Activated naive CD8-positive, alpha-beta T cell treated with anti-CD3 and anti-CD28 coated beads, Interleukin-2, amount 10 ng/mL, durations not matched to agents 7 days and 5 days (primary cell): ENCODE results near the gene KCTD11. TPM values are rescaled to one million over a fixed set of nuclear protein-coding genes. Genes with fewer than 3 reads are reported as not detected.

ENCODE experiments used
- ATAC-seq: fragments of 150-1000 bp; cut with Tn5 transposase; one replicate; pipeline ENCODE4 v1.10.0; 2021; ENCODE audit warnings: low read depth, moderate library complexity
- POLR2A ChIA-PET: fragments of 350-600 bp; sonication (Branson Sonifier 250); formaldehyde crosslinking; loops from one replicate; lab custom pipeline; 2021; ENCODE audit warnings: antibody characterized with exemption; lab: Charles Lee
- DNase-seq: peaks from one replicate; pipeline ENCODE4 v3.0.0; 2021
- H3K27ac Mint-ChIP-seq: one replicate; pipeline ENCODE4 v1.8.0; 2022; ENCODE audit warnings: mild to moderate bottlenecking, mixed read lengths
- H3K27me3 Mint-ChIP-seq: one replicate; pipeline ENCODE4 v1.8.0; 2022; ENCODE audit warnings: mild to moderate bottlenecking, moderate library complexity, mixed read lengths
- H3K36me3 Mint-ChIP-seq: one replicate; pipeline ENCODE4 v1.8.0; 2021; ENCODE audit warnings: mild to moderate bottlenecking, mixed read lengths
- H3K4me1 Mint-ChIP-seq: one replicate; pipeline ENCODE4 v1.8.0; 2021; ENCODE audit warnings: mixed read lengths
- H3K4me3 Mint-ChIP-seq: one replicate; pipeline ENCODE4 v1.8.0; 2022; ENCODE audit warnings: mild to moderate bottlenecking, moderate library complexity, mixed read lengths
- H3K9me3 Mint-ChIP-seq: one replicate; pipeline ENCODE4 v1.8.0; 2021; ENCODE audit warnings: mixed read lengths
- total RNA-seq, 2 experiments: library from RNA; stranded (reverse); gene quantifications; one replicate each; pipeline ENCODE4 v1.2.3, GENCODE V29; 2021

Gene KCTD11
- total RNA-seq, 2 experiments from 2014 or later: 8.1 to 8.7 TPM

DNA sequence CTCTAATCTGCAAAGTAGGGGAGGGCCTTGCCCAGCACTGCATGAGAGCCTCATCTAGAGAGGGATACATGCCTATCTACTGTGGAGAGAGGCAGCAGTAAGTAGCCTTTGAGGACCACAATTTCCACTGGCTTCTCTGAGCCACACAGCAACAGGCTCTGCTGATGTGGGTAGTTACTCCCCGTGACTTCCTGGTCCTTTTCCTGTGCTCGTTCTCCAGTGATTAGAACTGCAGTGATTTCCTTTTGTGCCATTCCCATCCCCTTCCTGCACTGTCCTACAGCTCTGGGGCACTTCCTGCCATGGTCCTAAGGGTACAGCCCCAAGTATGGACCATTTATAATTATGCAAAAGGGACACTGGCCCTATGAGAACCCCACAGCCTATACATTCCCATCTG is 39.3 kb downstream of the KCTD11 start:
- H3K4me1 Mint-ChIP-seq: peaks cover 19% of the 10 kb centered on the region
- H3K36me3 Mint-ChIP-seq: peaks cover 6% of the 10 kb centered on the region
- POLR2A ChIA-PET: interaction anchor here (0.5 to 1.2 kb wide), 2 partner anchors 9 to 13 kb away, joined by 4 read pairs; partner anchors contain the start of gene TMEM256
- no peaks in the 10 kb centered on the region for H3K27me3 Mint-ChIP-seq
- no peaks in the 10 kb centered on the region for H3K9me3 Mint-ChIP-seq
- ATAC-seq (no peak), DNase-seq (no peak)
- H3K27ac Mint-ChIP-seq: no peak overlapping the region
- no peak overlapping the region for H3K4me3 Mint-ChIP-seq

DNA sequence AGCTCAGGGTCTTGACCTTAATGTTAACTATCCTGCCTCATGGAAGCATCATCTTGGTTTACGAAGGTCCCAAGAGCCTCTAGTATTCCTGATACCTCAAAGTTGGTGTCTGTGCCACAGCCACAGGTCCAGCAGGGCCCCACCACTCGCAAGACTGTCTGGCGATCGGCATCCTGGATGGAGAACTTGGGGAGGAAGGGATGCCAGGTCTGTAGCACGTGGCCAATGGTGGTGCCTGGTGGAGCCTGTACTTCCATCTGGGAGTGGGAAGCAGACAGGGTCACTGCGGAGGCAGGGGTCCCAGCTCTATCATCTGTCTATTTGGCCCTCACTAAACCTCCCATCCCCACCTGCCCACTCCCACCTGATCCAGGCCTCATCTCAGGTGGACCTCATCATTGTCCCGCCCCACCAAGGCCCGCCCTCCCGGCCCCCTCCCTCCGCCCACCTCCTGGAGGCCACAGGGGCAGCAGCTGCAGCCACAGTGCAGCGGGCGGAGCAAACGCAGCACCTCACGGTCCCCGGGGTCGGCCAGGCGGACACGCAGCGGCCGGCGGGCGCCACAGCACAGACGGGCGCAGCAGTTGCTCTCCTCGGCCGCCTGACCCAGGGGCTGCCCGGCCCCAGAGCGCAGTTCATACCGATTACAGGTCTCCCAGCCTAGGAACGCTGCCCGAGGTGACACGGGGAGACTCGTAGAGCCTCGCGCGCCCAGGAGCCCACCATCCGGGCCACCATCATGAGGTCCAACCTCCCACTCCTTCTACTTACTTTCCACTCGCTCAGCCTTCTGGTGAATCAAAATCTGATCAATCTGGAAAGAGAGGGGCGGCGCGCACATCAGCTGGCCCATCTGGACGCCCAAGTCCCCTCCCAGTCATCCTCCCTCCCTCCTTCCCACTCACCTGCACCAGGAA is 41.0 kb downstream of the KCTD11 start:
- ATAC-seq: no peak
- peaks cover 19% of the 10 kb centered on the region for H3K4me1 Mint-ChIP-seq
- DNase-seq: no peak
- POLR2A ChIA-PET: interaction anchor here (2.0 to 2.4 kb wide), 2 partner anchors 9 to 43 kb away, joined by 7 to 19 read pairs; no protein-coding TSS in a partner anchor
- H3K4me3 Mint-ChIP-seq: peak overlapping the region; percentile 95
- H3K27me3 Mint-ChIP-seq: no peaks in the 10 kb centered on the region
- peak overlapping the region; percentile 58 for H3K27ac Mint-ChIP-seq
- no peaks in the 10 kb centered on the region for H3K9me3 Mint-ChIP-seq
- H3K36me3 Mint-ChIP-seq: peaks cover 6% of the 10 kb centered on the region

DNA sequence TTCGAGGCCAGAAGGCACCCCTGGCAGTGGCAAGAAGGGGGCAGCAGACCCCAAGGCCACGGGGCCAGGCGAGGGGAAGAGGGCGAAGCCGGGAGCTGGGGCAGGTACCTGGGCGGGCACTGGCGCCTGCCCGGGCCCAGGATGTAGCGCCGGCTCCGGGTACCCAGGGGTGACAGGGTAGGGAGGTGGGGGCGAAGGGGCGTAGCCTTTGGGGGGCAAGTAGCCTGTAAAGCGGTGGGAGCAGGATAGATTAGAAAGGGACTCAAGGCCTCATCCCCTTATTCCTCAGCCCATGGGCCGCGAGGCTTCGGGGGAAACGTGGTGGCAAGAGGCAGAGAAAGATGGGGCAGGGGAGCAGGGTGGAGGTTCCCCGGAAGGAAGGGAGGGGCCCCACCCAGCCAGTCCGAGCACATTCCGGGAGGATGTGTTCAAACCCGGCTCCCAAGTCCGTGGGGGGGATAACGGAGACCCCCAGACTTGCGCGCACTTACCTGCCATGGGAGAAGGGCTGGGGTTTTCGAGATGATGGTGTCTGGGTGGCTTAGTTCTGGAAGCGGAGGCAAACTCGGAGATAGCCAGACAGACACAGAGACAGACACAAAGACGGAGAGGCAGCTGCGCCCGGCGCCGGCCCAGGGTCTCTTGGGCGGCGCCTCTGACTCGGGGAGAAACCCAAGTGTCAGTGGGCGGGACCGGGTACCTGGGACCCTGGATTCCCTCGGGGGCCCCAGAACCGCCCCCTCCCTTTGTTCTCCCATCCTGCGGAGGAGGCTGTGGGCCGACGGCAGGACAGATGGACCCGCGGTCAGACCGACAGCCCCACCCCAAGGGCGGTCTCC is 41.9 kb downstream of the KCTD11 start:
- no peaks in the 10 kb centered on the region for H3K27me3 Mint-ChIP-seq
- peaks cover 19% of the 10 kb centered on the region for H3K4me1 Mint-ChIP-seq
- POLR2A ChIA-PET: interaction anchor here (0.6 to 2.4 kb wide), 8 partner anchors 9 to 159 kb away, joined by 3 to 25 read pairs (median 5); partner anchors contain the start of genes ACAP1 and TMEM256
- peak; percentile 61 for DNase-seq
- peak overlapping the region; percentile 89 for H3K27ac Mint-ChIP-seq
- no peaks in the 10 kb centered on the region for H3K9me3 Mint-ChIP-seq
- peak; percentile 41 for ATAC-seq
- H3K36me3 Mint-ChIP-seq: peaks cover 6% of the 10 kb centered on the region
- peak overlapping the region; percentile 95 for H3K4me3 Mint-ChIP-seq

DNA sequence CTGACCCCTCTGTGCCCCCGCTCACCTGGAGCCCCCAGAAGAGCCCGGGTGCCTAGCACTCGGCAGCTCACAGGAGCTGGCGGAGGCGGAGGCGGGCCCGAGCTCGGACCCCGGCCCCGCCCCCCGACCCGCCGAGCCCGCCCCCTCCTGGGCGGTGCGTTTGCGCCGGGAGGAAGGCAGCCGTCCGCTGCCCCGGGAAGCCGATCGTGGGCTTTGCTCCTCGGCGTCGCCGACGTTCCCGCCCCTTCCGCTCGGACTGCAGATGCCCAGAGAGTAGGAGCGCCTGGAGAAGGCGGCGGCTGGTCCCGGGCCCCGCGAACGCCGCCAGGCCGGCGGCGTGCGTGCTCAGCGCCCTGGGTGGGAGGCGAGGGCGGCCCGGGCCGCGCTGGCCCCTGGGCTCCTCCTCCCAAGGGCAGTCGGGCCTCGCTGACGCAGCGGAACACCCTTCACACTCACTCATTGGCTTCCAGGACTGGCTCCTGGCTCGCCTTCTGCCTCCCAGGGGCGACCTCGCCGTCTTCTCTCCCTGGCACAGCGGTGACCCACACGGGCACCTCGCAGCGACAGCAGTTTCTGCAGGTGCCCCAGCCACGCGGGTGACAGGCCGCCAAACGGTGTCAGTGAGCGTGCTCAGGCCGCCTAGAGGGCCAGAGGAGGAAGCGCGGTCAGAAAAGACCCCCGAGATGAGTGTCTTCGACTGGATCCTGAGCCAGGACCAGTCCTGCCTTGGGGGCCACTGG is 42.7 kb downstream of the KCTD11 start, which contains the start of gene PLSCR3:
Gene PLSCR3 (minus strand): TSS at position 74 of the 740 bp plus-strand sequence. CDS start 415 bp downstream, outside the sequence.
- Mint-ChIP-seq H3K36me3 (peaks cover 6% of the 10 kb centered on the region), H3K27ac (peak within 1 kb of the TSS; percentile 89), H3K27me3 (no peaks in the 10 kb centered on the region), H3K4me1 (peaks cover 19% of the 10 kb centered on the region), H3K4me3 (peak within 1 kb of the TSS; percentile 95), H3K9me3 (no peaks in the 10 kb centered on the region)
- POLR2A ChIA-PET: interaction anchor here (0.6 to 2.4 kb wide), 9 partner anchors 9 to 292 kb away, joined by 3 to 25 read pairs (median 3); partner anchors contain the start of genes ACAP1, TMEM256 and TP53
- ATAC-seq (peak; percentile 88), DNase-seq (peak; percentile 94)

DNA sequence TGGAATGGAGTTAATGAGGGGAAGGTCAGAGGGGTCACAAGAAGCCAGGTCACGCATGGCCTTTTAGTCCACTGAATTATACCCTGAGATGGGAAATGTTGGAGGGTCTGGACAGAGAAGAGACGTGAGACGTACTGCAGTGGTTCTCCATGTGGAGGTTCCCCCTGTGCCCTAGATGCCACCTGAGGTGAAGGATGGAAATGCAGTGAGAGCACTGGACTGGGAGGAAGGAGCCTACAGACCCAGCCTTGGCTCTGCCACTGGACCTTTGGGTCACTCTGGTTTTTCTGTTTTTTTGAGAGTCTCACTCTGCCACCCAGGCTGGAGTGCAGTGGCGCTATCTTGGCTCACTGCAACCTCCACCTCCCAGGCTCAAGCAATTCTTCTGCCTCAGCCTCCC is 44.2 kb downstream of the KCTD11 start:
- POLR2A ChIA-PET: no interaction called here
- no peak overlapping the region for H3K4me3 Mint-ChIP-seq
- DNase-seq: no peak
- peaks cover 3% of the 10 kb centered on the region for H3K36me3 Mint-ChIP-seq
- peaks cover 19% of the 10 kb centered on the region for H3K4me1 Mint-ChIP-seq
- H3K27me3 Mint-ChIP-seq: no peaks in the 10 kb centered on the region
- ATAC-seq: no peak
- H3K9me3 Mint-ChIP-seq: no peaks in the 10 kb centered on the region
- peak overlapping the region; percentile 3 for H3K27ac Mint-ChIP-seq

DNA sequence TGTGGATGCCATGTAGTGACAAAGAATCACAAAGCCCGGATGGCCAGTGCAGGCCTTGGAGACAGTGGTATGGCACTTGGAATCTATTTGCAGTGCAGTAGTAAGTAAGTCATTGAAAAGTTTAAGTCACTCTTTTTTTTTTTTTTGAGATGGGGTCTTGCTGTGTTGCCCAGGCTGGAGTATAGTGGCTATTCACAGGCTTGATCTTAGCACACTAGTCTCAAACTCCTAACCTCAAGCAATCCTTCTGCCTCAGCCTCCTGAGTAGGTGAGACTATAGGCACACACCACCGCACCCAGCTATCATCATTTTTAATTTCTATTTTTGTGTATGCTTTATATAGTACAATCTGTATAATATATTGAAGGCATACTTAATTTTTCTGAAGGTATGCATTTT is 46.6 kb downstream of the KCTD11 start:
- Mint-ChIP-seq H3K36me3 (no peaks in the 10 kb centered on the region), H3K4me3 (no peak overlapping the region), H3K4me1 (peaks cover 11% of the 10 kb centered on the region), H3K9me3 (no peaks in the 10 kb centered on the region), H3K27me3 (no peaks in the 10 kb centered on the region), H3K27ac (no peak overlapping the region)
- ATAC-seq: no peak
- no peak for DNase-seq
- POLR2A ChIA-PET: interaction anchor here (0.6 to 1.1 kb wide), 2 partner anchors 62 to 118 kb away, joined by 3 to 5 read pairs; partner anchors contain the start of gene ACAP1

DNA sequence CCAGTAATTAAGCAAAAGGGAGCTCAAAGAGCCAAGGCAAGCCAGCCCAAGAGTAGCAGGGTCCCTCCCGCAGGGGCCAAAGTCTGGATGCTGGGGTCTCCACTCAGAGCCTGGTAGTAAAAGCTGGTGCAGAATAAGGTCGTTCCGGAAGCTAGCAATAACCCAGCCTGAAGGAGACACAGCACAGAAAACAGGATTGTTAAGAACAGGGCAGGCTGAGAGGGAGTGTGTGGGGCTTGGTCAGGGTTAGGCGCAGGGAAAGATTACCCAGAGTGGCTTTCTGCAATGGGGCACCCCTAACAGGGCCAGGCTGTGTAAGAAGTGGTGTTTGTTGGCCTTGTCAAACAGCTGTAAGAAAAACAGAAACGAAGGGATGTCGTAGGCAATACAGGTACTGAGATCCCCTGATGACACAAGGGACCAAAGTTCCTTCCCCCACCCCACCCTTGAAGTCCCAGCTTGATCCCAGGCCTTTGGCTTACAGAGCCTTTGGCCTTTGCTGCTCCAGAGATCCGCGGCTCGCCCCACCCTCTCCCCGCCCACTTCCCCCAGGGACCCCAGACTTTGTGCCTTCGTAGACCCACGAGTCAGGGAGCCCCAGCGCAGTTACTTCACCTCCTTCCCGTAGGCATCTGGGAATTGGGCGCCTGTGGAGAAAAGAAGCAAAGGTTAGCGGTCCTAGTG is 51.2 kb downstream of the KCTD11 start:
- ATAC-seq (no peak), DNase-seq (no peak)
- peak overlapping the region; percentile 72 for H3K27ac Mint-ChIP-seq
- H3K36me3 Mint-ChIP-seq: no peaks in the 10 kb centered on the region
- POLR2A ChIA-PET: interaction anchor here (0.5 to 2.9 kb wide), 16 partner anchors 9 to 184 kb away, joined by 3 to 25 read pairs (median 4); partner anchors contain the start of genes ACADVL, ACAP1, DLG4 and MPDU1
- H3K27me3 Mint-ChIP-seq: peaks cover 11% of the 10 kb centered on the region
- H3K4me3 Mint-ChIP-seq: peak overlapping the region; percentile 92
- H3K4me1 Mint-ChIP-seq: peaks cover 14% of the 10 kb centered on the region
- H3K9me3 Mint-ChIP-seq: no peaks in the 10 kb centered on the region

DNA sequence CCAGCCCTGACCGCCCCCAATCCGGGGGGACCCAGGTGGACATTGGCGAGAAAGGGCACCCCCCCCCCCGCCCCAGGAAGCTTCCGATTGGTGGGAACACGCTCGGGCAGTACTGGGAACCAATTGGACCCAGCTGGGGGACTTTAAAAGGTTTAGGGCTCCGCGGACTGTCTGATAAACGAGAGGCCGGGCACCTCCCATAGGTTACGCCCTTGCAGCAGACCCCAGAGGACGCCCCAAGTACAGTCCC is 51.7 kb downstream of the KCTD11 start:
- Mint-ChIP-seq H3K27me3 (peaks cover 11% of the 10 kb centered on the region), H3K4me3 (peak overlapping the region; percentile 92), H3K36me3 (no peaks in the 10 kb centered on the region), H3K27ac (peak overlapping the region; percentile 89), H3K9me3 (no peaks in the 10 kb centered on the region), H3K4me1 (peaks cover 14% of the 10 kb centered on the region)
- DNase-seq (no peak), ATAC-seq (no peak)
- POLR2A ChIA-PET: interaction anchor here (0.5 to 2.9 kb wide), 15 partner anchors 9 to 184 kb away, joined by 3 to 25 read pairs (median 5); partner anchors contain the start of genes ACADVL, ACAP1, DLG4 and MPDU1

DNA sequence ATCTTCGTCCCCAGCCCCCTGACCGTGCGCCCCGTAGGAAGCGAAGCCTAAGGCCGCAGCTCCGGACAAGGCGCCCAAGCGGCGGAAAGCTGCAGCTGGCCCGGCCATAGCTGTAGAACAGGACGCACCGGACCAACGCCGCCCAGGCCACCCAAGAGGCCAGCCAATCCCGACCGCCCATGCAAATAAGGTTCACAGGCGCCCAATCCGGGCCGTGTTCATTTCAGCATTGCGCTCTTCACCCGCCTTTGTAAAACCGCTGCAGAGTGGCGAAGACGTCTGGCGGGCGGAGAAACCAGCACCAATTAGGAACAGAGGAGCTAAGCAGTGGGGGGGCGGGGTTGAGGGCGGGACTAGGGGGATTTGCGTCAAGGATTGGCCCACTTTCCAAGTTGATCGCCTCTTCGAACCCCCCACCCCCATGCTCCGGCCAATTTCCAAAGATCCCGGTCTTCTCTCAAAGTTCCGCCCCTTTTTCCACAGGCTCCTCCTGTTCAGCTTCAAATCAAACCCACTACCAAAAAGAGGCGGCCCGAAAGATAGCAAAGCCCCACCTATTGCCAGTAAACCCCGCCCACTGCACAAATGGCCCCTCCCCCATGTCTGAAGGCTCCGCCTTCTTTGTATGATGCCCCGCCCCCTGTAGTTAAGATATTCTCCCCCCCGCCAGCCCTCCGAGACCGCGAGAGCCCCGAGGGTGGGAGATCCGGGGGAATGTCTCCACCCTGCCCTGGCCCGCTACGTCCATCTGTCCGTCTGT is 52.2 kb downstream of the KCTD11 start, which contains the start of gene TMEM256:
Gene TMEM256 (minus strand): TSS at position 121 of the 760 bp plus-strand sequence. CDS start 13 bp downstream, at position 108.
- POLR2A ChIA-PET: interaction anchor here (0.8 to 2.9 kb wide), 14 partner anchors 10 to 185 kb away, joined by 3 to 25 read pairs (median 4); partner anchors contain the start of genes ACADVL, ACAP1, DLG4 and MPDU1
- Mint-ChIP-seq H3K27me3 (peaks cover 11% of the 10 kb centered on the region), H3K36me3 (no peaks in the 10 kb centered on the region), H3K9me3 (no peaks in the 10 kb centered on the region), H3K4me3 (peak within 1 kb of the TSS; percentile 92), H3K4me1 (peaks cover 14% of the 10 kb centered on the region), H3K27ac (peak within 1 kb of the TSS; percentile 89)
- peak; percentile 95 for ATAC-seq
- DNase-seq: peak; percentile 90
